Stimulated activated CD8-positive, alpha-beta memory T cell treated with anti-CD3 and anti-CD28 coated beads, Interleukin-7, amount 100 ng/mL, for 4 hours (primary cell): ENCODE measurements around the gene PNPLA1.

Source experiments
- DNase-seq, 2 donors: peaks; one replicate each; pipeline ENCODE4 v3.0.0-alpha.2; 2020; ENCODE audit warnings: low read depth in 2 of 2

The PNPLA1 gene

DNA sequence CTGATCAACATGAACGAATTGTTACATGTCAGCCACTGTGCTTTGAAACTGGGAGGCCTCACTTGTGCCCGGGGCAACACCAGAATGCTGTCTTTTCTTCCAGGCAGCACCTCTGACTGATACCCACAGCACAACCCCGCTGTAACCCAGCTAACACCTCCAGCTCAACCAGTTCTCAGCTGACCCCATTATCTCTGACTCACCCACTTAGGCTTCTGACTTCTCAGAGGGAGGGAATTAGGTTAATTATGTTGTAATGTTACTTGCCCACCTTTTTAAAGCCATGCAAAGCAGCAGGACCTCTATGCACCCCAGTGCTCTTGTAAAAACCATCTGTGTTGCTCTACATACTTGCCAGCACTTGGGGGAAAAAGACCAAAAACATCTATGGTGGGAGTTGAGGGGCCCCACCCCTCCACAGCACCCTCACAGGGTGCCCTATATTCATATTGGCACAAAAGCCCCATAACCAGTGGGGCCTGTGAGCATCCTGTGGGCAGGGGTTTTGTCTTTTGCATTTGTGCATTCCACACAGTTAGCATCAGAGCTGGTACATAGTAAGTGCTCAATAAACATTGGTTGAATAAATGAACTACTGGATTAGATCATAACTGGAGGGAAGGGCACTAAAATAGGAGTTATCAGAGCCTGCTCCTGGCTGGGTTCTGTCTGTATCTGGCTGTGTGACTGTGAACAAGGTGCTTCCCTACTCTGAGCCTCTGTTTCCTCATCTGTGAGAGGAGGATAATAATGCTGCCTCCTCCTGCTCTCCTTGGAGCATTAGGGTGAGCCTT is 44.6 kb downstream of the PNPLA1 start:
- DNase-seq, result no peak

DNA sequence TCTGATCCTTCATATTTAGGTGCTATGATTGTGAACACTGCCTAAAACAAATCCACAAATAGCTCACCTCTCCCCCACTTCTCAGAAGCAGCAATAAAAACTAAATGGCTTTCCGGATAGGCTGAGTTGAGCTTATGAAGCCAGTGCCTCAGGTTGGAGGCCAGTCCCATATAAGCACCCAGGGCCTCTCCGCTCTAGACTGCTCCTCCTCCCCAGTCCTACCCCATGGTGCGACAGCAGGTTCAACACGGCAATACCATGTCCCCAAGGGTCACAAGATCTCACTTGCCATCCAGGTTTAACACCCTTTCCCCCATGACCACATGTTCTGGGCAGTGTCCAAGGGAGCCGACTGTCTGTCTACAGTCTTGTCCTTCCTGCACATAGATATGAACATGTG is 46.1 kb downstream of the PNPLA1 start:
- no peak for DNase-seq

GRCh38 chr6:36317623-36318022 is 47.8 kb downstream of the PNPLA1 start:
- no peak for DNase-seq

GRCh38 chr6:36318690-36319435 is 49.0 kb downstream of the PNPLA1 start:
- no peak for DNase-seq

GRCh38 chr6:36319436-36319762 is 49.5 kb downstream of the PNPLA1 start:
- no peak for DNase-seq

GRCh38 chr6:36319821-36320220 is 50.0 kb downstream of the PNPLA1 start:
- DNase-seq, result no peak

DNA sequence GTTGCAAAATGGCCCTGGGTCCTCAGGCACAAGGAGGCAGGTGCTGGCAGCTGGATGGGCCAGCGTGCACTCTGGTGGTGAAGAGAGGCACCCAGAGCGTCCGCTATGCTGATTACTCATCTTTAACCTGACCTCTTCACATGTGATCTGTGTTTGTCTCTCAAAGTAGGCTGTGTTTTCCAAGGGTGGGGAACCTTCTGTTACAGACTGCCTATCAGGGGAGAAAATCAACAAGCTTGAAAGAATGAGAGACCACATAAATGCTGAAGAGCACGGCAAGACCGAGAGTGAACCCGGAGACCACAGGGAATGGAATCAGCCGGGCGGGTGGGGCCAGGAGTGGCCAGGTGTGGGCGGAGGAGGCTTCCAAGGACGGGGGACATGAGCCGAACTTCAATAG is 50.6 kb downstream of the PNPLA1 start:
- no peak for DNase-seq

DNA sequence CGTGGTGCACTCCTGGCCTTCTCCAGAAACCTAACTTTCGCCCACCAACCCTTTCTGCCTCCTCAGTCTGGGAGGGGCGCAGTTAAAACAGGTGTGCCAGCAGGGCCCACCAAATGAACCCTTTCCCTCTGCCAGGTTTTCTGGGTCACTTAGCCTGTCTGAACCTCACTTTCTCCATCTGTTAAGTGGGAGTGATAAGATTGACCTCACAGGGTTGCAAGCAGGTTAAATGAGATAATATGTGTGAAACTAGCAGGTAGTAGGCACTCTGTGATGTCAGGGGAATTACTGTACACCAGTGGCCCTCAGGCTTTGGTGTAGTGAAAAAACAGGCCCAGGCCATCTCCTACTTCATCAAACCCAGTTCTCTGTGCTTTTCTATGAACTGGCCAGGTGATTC is 52.7 kb downstream of the PNPLA1 start:
- DNase-seq, result no peak

DNA sequence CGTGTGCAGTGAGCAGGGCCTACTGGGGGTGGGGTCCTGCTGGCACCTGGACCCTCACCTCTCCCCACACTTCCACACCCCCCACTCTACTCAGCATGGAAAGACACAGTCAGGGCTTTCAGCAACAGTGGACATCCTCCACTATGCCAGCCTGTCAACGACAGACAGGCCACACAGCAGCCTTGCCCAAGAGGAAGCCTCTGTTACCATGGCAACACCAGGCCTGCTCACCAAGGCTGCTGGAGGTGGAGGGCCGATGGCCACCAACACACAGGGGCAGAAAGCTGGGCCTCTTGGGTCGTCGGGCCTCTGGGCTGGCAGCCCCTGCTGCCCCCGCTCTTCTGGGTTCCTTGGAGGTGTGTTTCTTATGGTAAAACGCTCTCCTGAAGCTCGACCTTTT is 53.2 kb downstream of the PNPLA1 start:
- no peak for DNase-seq

DNA sequence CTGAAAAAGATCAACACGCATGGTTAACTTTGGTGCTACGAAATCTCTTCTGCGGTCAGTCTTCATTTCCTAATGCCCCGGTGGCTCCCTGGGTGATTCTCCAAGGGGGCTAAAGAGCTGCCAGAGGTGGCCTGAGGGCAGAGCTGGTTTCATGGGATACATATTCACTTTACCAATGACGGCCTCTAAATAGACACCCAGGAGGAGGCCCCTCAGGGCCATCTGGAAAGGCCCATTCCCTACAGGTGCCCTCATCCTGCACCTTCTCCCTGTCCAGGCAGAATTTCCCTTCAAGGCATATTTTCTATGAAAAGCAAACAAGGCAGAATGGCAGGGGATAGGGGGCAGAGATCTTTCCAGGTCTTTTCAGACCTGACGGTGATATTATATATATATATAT is 54.3 kb downstream of the PNPLA1 start:
- DNase-seq, result no peak

GRCh38 chr6:36324715-36325114 is 54.9 kb downstream of the PNPLA1 start:
- no peak for DNase-seq

DNA sequence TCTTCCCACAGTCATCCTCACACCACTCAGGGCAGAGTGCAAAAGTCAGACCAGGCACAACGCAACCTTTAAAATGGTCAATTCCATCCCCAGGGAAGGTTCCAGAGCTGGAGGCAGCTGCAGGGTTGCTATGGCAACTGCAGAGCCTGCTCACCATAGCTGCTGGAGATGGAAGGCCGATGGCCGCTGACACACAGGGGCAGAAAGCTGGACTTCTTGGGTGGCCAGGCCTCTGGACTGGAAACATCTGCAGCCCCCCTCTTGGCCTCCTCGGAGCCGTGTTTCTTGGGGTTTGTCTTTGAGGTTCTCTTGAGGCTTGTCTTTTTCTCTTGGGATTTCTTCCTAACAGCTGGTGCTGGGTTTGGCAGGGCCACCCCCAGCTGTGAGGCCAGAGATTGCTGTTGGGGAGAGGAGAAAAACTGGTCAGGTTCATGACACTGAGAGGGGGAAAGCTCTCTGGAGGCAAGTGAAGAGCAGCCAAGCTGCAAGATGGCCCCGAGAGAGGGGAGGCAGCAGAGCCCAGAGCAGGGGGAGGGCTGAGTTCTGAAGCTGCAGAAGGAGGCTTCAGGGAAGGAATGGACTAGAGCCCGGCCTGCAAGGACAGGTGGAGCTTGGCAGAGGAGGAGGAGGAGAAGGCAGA is 56.6 kb downstream of the PNPLA1 start:
- DNase-seq, result no peak

GRCh38 chr6:36327226-36327918 is 57.5 kb downstream of the PNPLA1 start:
- no peak for DNase-seq

DNA sequence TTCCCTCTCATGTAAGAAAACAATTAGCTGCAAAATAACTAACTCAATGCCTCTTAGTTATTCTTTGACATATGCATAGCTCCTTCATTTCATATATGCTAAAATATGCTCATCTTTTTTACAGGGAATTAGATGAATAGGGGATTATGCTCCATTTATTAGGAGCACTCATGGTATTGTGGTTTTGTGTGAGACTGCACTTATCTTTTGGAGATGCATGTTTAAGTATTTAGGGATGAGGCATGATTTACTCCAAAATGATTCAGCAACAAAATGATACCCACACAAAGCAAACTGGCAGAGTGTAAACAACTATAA is 58.0 kb downstream of the PNPLA1 start:
- DNase-seq, result no peak

- DNase-seq, result no peak
These were observed 58.7 kb downstream of the PNPLA1 start for GRCh38 chr6:36328600-36328999.

- DNase-seq, result no peak
These were observed 60.0 kb downstream of the PNPLA1 start for GRCh38 chr6:36329798-36330291.

- no peak for DNase-seq
These were observed 60.5 kb downstream of the PNPLA1 start for GRCh38 chr6:36330366-36330765.

DNA sequence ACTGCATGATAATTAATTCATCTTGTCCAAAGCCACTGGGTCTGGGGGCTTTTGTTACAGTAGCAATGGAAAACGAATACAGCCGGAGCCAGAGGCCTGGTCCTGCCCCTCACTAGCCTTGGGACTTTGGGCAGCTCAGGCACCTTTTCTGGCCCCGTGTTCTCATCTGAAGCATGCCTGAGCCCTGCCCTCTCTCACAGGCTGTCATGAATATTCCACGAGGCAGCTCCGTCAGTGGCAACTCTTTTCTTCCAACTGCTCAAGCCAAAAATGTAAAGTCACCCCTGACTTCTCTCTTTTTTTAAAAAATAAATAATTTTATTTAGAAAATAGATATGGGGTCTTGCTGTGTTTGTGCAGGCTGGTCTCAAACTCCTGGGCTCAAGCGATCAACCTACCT is 61.5 kb downstream of the PNPLA1 start:
- DNase-seq, result no peak

DNA sequence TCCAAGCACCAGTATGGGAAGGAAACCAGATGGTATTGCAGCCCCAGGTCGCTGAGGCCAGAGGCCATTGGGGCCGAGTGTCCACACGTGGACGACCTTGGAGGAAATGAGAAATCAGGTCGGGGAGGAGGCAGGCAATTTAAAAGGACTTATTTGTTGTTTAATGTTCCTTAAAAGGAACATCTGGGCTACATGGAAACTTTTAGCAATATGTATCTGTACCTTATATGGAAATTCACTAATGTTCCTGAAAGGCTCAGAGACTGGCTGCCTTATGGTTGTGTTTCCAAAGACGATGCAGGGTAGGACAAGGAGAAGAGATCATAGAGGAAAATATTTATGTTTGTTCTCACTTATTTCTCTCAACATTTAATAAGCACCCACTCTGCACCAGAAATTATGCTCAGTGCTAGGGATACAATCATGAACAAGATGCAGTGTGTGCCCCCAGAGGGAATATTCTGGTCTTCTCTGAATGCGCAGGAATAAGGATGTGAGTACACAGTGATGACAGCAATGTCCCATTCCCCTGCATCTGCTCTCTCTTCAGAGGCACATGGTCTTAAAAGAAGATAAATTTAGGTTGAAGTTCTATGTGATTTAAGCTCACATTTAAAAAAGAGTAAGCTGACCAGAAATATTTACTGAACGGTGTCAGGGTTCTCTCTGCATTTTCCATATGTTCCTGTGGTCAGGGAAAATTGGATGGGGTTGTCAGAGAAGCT is 63.5 kb downstream of the PNPLA1 start:
- no peak for DNase-seq

DNA sequence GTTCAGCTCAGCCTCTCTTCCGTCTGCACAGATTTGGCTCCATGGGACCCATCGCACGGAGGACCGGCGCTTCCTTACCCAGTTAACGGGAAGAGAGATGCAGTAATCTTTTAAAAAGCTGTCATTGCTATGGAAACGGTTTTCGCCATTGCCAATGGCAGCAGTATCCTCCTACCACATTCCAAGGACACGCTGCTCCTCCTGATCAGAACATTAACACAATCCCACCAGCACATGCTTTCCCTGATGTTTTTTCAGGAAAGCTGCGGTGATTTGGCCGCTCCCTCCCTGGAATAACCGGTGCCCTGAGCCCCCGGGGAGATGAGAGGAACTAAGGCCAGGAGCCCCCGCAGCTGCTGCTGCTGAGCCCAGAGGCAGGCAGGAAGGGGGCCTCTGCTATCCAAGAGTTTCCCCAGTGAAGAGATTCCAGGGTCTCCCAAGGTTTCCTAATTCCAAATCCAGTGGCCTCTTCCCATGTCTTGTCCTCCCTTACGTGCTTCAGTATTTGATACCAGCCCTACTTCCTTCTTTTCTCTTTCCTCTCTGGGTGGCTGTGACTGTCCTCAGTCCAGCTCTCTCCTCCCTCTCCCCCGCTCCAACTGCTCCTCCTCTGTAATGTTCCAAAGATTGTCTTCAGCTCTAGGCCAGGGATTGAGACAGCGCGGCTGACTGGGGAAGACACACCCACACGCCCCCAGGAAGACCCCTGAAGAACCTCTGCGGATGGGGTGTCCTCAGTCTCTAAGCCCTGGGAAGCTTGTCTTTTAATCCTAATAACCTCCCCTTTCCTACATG is 64.3 kb downstream of the PNPLA1 start:
- DNase-seq, result no peak
